Breast epithelium (tissue), 3 donors: Measurements from ENCODE around the gene SGK2.

ENCODE experiments used
- POLR2A ChIP-seq: fragments of 450-650 bp; IDR thresholded peaks from one replicate; pipeline ENCODE4 v1.6.1; 2016; ENCODE audit warnings: antibody characterized with exemption, mild to moderate bottlenecking, moderate library complexity
- POLR2AphosphoS5 ChIP-seq, 3 donors: sonication (generic); formaldehyde crosslinking; IDR thresholded peaks; one replicate each; pipeline ENCODE4 v1.6.1; 2017; ENCODE audit warnings: antibody characterized with exemption in 3 of 3

DNA sequence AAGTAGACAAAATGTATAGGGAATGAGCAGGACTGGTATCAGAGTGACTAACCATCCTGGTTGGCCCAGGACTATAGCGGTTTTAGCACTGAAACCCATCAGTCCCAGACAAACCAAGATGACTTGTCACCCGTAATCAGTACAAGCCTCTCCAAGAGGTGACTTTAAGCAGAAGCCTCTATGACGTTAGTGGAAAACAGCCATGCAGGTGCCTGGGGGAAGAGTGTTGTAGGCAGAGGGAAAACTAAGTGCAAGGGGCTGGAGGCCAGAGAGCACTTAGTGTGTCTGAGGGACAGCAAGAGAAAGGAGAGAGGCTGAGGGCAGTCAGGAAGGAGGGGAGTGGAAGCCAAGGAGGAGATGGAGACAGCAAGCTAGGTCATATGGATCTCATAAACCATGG is 2.1 kb downstream of the SGK2 start:
- no peak for TF ChIP-seq POLR2AphosphoS5 (IDR thresholded peaks at IDR 0.05)
- TF ChIP-seq POLR2A = no peak
